SH-SY5Y (cell line): ENCODE results near the gene CSF1R.

ENCODE experiments used
- GATA2 ChIP-seq: IDR thresholded peaks from 2 replicates; pipeline ENCODE4 v1.6.1; 2011; ENCODE audit warnings: mild to moderate bottlenecking, low read depth, low read length
- GATA3 ChIP-seq: IDR thresholded peaks from 2 replicates; pipeline ENCODE4 v1.6.1; 2011; ENCODE audit warnings: low read depth, mild to moderate bottlenecking, low read length, moderate library complexity

DNA sequence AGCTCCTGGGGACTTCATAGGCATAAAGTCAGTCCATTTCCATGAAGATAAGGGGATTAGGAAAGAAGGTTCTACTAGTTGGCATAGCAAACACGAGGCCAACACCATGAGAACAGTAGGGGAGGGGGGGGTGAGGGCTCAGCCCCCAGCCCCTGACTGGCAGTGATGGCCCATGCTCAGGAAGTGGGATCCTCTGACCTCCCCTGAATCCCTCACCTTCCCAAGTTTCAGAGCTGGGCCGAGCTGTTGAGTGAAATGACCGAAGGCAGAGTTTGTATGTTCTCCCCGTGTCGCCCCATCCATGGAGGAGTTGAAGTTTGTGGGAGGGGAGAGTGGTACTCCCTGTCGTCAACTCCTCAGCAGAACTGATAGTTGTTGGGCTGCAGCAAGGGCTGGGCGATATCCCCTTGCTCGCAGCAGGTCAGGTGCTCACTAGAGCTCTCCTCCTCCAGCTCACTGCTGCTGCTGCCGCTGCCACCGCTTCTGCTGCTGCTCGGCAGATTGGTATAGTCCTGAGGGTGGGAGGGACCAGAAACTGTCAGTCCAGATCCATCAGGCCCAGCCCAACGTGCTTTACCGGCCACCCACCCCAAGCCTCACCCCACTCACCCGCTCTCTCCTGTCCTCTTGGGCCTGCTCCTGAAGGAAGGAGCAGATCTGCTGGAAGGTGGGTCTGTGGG, 32.5 kb downstream of the CSF1R start:
- TF ChIP-seq GATA2 (no peak), GATA3 (no peak)
